Measurements from ENCODE around the gene SYT6.

- TF ChIP-seq, protein P1, sequence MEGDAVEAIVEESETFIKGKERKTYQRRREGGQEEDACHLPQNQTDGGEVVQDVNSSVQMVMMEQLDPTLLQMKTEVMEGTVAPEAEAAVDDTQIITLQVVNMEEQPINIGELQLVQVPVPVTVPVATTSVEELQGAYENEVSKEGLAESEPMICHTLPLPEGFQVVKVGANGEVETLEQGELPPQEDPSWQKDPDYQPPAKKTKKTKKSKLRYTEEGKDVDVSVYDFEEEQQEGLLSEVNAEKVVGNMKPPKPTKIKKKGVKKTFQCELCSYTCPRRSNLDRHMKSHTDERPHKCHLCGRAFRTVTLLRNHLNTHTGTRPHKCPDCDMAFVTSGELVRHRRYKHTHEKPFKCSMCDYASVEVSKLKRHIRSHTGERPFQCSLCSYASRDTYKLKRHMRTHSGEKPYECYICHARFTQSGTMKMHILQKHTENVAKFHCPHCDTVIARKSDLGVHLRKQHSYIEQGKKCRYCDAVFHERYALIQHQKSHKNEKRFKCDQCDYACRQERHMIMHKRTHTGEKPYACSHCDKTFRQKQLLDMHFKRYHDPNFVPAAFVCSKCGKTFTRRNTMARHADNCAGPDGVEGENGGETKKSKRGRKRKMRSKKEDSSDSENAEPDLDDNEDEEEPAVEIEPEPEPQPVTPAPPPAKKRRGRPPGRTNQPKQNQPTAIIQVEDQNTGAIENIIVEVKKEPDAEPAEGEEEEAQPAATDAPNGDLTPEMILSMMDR (IDR thresholded peaks at IDR 0.05): no peak
- no peak for TF ChIP-seq POLR2A (IDR thresholded peaks at IDR 0.05)
These were observed 105.4 kb downstream of the SYT6 start for GRCh38 chr1:114048232-114048631.
